Esophagus mucosa (tissue), 1 donor: ENCODE results near the gene ZMIZ1. TPM values are rescaled to one million over a fixed set of nuclear protein-coding genes. Genes with fewer than 3 reads are reported as not detected.

ENCODE experiments used
- ATAC-seq: fragments of 200-7000 bp; cut with Tn5 transposase; one replicate; pipeline ENCODE4 v1.9.1; 2020
- total RNA-seq: library from RNA; stranded (reverse); gene quantifications from one replicate; pipeline ENCODE4 v1.2.4, GENCODE V29; 2023
- donor health status: DM: yes; HTN: yes; CAD: no.

Gene ZMIZ1
- total RNA-seq, 1 donor from 2014 or later, result 43.8 TPM

GRCh38 chr10:79050896-79051555, 17.7 kb upstream of the ZMIZ1 start:
- ATAC-seq, result no peak

DNA sequence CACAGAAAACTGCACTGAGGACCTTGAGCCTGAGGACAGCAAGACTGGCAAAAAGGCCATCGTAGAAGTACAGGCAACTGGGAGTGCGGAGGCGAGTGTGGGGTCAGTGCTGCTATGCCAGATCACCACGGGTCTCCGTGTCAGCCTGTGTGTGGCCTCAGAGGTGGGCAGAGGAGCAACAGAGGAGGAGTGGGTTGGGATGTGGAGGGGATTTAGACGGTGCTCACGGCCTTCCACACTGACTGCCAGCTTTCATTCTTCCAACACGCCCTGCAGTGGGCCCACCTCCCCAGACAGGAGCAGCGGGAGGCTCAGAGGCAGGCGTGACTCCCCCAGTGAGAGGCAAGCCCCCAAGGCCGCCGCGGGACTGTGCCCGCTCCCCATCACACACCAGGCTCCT, 17.0 kb upstream of the ZMIZ1 start:
- no peak for ATAC-seq

DNA sequence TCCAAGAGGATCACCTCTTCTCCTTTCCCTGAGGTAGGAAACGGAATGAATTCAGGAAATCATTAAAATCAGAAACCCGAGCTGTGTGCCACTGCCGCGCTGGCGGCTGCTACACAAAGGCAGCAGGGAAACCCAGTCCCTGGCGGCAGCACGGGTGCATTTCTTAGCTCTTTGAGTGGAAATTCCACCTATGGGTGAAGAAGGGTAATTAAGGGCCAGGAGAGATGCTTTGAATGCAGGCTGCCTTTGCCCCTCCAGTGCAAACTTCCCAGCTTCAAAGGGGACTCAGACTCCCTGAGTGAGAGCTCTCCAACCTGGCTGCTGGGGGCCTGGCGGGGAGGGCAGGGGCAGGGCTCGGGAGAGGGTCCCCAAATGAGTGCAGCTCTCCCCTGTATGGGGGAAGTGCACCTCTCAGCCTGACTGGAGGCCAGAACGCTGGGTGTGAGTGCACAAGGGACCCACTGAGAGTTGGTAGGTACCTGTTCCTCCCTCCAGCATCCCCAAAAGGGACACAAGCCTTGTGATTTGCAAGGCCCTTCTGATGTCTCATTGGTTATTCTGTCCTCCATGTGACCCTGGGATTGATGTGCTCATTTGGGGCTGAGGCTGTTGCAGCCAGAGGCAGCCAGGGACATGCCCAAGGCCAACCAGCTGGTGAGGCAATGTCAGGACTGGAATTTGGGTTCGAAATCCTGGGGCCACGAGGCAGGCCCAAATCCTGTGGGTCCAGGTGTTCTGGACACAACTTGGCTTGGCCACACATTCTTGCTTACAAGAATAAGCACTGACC, 16.3 kb upstream of the ZMIZ1 start:
- no peak for ATAC-seq

DNA sequence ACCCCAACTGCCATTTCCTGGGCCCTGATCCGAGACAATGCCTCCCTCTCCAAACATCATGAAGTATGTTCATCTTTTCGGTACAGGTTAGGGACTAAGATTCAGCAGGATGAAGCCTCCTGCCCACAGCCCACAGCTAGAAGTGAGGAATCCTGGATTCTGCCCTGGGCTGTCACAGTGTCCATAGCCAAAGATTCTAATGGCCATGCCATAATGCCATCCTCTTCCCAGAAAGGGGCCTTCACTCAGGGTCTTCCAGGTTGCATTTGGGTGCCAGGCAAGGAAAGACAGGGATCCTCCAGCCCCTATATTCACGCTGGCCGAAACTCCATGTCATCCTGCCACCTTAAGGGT, 15.7 kb upstream of the ZMIZ1 start:
- ATAC-seq, result no peak

DNA sequence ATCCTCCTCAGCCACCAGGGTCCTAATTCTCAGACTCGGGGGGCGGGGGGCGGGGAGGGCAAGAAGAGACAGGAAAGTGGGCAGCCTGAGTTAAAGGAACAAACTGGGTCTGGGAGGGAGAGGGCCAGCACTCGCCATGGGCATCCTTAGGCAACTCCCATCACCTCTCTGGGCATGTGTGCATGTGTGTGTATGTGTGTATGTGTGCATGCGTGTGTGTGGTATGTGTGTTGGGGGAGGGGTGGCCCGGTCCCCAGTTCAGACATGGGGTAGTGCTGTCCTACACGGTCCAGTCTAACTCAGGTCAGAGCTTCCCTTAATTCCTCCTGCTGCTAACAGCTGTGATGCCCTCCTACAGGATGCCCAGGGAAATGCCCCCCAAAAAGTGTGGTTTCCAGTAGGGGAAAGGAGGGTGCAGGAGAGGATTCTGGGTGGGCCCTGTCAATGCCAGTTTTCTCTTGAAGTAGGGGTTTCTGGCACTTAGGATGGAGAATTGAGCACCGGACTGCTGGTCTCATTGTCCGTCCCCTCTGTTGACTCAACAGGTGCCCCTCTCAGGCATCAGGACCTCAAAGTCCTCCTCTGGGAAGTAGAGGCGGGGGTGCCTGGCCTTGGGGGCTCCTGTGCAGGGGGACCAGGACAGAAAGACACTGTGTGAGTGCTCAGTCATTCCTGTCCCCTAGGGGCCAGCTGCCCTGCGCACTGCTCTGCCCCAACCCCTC, 15.1 kb upstream of the ZMIZ1 start:
- no peak for ATAC-seq

DNA sequence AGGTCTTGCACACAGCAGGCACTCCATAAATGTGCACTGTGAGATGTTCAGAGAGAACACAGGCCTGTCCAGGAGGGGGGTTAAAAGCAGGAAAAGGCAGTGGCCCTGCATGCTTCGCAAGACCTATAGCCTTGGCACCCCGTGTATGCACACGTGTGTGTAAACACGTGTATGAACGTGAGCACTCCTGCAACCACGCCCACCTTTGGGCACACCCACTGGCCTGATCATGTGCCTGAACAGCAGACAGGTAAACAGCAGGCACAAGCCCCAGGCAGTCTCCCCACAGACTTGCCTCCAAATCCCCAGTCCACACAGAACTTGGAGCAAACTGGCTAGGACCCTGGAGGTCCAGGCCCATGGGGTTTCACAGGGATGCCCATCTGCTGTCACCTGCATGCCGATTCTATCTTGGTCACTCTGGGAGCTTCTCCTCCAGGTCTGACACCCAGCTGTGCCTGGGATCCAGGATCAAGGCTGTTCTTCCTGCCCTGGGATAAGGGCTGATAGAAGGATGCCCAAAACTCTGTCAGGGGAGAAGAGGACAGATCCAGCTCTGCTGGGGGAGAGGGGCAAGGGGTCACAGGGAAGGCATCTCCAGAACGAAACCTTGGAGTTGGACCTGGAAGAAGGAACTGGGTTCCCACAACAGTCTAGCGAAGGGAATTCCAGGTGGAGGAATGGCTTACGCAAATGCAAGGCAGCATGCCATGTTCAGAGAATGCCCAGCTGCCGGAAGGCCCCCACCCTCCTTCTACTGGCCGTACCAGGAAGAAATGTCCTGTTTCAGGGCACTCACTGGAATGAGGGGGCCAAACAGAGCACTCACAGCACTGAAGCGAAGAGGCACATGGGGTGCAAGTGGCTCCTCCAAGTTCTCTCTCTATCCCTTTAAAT, 14.3 kb upstream of the ZMIZ1 start:
- ATAC-seq, result peak; percentile 53

GRCh38 chr10:79055100-79055782, 13.5 kb upstream of the ZMIZ1 start:
- no peak for ATAC-seq

GRCh38 chr10:79055892-79056291, 12.9 kb upstream of the ZMIZ1 start:
- no peak for ATAC-seq

DNA sequence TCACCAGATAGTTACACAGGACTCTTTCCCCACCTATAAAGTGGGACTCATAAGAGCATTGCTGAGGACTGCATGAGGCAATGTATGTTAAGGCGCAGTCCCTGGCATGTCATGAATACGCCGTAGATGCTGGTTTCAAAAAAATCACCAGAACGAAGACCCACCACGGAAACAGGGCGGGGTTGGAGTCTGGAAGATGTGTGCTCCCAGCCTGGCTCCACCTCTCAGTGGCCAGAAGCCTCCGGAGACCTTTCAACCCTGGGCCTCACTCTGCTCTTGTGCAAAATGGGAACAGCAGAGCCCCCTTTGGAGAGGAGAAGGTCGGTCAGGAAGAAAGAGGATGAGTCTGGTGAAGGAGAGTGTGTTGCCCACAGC, 12.4 kb upstream of the ZMIZ1 start:
- no peak for ATAC-seq

DNA sequence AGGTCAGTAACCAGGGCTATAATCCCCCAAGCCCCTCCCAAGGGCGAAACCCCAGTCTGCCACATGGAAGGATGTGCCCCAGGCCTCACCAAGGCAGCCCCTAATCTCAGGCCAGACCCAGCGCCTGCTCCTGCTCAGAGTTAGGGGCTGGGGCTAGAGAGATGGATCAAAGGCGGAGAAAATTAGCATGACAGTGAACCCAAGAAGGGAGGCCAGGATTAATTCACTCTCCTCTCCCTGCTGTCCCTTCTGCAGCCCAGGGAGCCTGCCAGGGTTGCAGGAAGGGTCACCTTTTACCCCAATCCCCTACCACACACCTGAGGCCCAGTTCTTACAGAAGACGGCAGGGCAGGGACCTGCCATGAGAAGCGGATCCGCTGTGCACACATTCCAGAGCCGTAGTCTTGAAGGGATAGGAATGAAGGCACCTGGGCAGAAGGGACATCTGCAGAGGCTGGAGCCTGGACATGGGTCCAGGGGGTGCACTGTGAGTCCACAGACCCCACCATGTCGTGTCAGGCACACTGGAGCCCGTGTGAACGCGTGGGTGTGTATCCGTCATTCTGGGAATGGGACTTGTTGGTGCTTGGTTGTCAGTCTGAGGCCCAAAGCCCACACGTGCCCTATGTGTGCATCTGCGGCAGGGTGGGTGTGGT, 11.9 kb upstream of the ZMIZ1 start:
- ATAC-seq, result no peak

DNA sequence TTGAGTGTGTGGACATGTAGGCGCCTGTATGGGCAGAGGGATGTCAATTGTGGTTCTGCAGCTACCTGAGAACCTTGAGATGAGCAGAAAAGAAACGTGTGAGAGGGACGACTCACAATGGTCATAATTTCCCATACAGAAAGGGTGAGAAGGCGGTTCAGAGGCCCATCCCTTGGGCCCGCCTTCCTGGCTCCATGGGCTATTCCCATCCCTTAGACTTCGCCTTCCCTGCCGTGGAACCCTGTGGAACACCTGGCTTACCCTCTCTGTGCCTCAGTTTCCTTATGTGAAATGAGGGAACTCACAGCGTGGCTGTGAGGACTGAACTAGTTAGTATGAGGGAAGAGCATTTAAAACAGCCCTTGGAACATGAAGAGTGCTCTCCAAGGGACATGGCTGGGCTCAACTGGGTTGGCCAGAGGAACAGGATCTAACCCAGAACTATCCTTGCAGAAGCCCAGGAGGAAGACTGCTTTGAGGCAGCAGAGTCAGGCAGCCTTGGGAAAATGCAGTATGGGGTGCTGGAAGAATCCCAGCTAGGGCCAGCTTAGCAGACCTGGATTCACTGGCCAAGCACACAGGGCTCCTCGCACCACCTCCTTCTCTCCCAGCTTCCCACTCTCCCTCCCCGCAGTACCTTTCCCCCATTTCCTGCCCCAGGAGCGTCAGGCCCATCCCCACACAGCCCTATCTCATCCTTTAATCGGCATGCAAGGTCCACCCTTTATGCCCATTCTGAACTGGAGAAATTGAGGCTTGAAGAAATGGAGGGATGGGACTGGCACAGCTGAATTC, 11.1 kb upstream of the ZMIZ1 start:
- ATAC-seq, result no peak

DNA sequence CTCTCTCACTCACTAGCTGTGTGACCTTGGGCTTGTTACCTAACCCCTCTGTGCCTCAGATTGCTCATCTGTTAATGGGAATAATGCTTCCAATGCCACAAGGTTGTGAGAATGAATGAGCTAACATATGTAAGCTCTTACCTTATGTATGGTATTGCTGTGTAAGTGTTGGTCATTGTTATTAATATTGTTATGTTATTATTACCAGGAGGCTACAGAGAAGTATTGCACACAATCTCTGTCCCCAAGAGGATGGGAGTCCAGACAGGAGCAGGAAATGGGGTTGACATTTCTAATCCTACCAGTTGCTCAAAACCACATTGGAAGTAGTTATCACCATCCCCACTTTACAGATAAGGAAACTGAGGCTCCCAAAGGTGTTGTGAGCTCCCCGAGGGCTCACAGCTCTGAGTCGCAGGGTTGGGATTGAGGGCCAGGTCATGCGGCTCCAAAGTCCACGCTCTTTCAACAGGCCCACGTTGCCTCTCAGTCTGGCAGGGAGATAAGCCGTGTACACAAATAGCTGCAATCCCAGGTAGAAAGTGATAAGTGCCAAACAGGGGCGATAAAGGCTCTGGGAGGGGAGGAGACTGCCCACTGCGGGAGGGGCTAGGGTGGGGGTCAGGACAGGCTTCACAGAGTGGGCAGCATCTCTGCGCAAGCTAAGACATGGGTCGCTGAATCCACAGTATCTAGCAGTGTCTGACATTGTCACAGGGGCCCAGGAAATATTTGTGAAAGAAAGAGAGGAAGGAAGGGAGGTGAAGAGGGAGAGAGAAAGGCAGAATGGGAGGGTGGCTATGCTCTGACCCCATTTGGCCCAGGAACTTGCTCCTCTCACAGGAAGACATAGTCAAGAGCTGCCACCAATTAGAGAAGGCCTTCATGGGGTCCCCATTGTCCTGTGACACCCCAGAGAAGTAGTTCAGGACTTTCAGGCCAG, 9.6 kb upstream of the ZMIZ1 start:
- ATAC-seq, result no peak

- no peak for ATAC-seq
Measured at GRCh38 chr10:79059859-79060379, 8.8 kb upstream of the ZMIZ1 start.

- ATAC-seq, result no peak
Measured at GRCh38 chr10:79060641-79061255, 8.0 kb upstream of the ZMIZ1 start.

GRCh38 chr10:79061441-79062315, 7.1 kb upstream of the ZMIZ1 start:
- ATAC-seq, result no peak

DNA sequence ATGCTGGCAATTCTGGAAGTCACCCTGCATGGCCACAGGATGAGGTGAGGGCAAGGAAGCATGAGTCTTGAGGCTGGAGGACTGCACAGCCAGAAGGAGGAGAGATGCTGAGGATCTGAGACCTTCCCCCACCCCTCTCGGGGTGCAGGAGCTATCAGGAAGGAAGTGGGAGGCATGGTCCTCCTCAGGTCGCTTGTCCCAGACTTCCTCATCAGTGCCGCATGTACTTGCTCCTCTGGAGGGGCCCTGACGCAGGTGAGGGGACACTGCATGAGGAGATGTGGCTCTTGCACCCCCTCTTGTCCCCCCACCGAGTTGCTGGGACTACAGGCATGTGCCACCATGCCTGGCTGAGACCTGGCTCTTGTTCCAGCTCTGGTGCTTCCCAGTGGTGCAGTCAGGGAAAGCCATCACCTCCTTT, 5.7 kb upstream of the ZMIZ1 start:
- no peak for ATAC-seq

- ATAC-seq, result no peak
Measured at GRCh38 chr10:79063661-79064492, 4.9 kb upstream of the ZMIZ1 start.
